GM21381 (cell line): Measurements from ENCODE around the gene SCGB2B2.
"Not testable (repeated sequence)": the region's sequence is repeated elsewhere in the genome, so short reads cannot be mapped to it uniquely, and the experiment has no call there.

ENCODE experiments used
- ATAC-seq: cut with Tn5 transposase; IDR thresholded peaks from one replicate; pipeline ENCODE4 v1.9.1; 2021; ENCODE audit warnings: mild to moderate bottlenecking, moderate library complexity; ENCODE audit not compliant: unreplicated experiment

The SCGB2B2 gene

DNA sequence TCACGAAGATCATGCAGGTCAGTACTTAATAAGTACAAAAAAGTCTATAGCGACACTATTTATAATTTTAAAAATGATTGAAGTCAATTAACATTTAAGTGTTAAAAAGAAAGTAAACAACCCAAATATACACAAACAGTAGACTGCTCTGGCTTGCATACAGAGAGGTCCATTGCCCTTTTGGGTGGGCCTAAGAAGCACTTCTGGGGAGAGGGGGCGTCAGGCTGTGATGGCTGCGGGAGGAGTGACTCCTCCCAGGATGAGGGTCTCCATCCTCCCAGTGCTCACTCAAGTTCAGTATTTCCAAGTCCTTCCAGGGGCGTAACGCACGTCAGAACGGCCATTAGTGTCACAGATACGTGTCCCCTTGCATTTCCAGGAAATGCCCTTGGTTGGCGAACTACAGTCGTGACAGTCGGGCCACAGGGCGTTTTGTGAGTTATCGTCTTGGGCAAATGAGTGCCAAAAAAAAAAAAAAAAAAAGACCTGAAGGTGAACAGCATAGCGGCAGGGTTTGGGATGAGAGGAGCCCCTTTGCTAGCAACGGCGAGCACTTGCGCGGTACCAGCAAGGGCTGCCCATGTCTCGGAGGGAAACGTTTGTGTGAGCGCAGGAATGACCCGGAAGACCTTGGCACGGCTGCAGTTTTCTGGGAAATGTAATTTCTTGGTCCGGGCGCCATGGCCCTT lies at the start of gene SCGB2B2:
SCGB2B2 (minus strand) TSS at position 463 of the 689 bp plus-strand sequence. CDS start 82,596 bp downstream, outside the sequence.
- peak; percentile 49 for ATAC-seq

DNA sequence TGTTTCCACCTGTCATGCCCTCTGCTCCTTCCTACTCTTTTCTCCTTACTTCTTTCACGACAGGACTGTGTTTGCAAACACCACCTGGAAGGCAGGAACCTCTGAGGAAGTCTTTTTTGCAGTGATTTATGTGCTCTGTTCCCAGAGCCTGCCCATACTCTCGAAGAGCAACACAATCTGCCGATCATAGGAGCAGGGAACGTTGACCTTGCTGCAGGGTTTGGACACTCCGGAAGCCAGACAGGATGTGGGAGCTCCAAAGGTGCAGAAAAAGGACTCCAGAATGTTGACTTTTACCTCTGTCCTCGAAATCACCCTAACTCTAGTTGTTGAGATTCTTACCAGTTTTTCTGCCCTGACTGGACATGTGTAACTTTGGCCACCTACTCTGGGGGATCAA lies 48.4 kb upstream of the SCGB2B2 start:
- no peak for ATAC-seq

DNA sequence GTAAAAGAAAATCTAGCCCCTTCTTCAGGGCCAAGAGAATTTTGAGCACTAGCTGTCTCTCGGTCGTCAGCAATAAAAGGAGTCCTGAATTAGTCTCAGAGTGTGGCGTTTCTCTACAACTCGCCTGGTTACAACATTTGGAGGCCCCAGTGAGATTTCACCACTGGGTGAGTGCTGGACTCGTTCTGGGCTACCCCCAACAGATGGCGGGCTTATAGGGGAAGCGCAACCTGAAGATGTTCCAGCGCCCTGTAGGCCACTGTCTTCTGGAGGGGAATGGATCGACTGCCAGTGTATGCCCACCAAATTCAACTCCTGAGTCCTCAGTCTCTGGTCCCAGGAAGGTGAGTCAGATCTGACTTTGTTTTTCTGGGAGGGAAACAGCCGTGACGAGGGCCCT lies 45.4 kb upstream of the SCGB2B2 start:
- ATAC-seq, result no peak

- ATAC-seq, result no peak
These were observed 38.4 kb upstream of the SCGB2B2 start for GRCh38 chr19:34715357-34715756.

GRCh38 chr19:34713262-34713637 lies 36.3 kb upstream of the SCGB2B2 start:
- ATAC-seq, result no peak

- ATAC-seq, result no peak
These were observed 35.7 kb upstream of the SCGB2B2 start for GRCh38 chr19:34712395-34713261.

DNA sequence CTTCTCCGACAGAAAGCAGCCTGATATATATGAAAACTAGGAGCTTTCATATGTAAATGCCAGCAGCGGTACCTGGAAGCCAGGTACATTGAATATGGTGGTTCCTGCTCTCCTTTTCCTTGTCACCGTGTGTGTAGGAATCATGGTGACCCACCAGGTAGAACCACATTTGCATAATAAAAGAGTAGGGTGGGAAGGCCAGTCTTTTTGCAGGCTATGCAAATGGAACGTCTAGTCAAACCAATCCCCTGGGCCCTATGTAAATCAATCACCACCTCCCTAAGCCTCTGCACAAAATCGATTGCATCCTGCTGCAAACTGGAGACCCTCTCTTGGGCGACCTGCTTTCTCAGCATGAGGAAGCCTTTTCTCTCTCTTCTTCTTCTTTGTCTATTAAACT lies 34.9 kb upstream of the SCGB2B2 start:
- no peak for ATAC-seq

GRCh38 chr19:34707661-34708060 lies 30.7 kb upstream of the SCGB2B2 start:
- no peak for ATAC-seq

- ATAC-seq, result no peak
These were observed 15.6 kb upstream of the SCGB2B2 start for GRCh38 chr19:34692549-34692948.

DNA sequence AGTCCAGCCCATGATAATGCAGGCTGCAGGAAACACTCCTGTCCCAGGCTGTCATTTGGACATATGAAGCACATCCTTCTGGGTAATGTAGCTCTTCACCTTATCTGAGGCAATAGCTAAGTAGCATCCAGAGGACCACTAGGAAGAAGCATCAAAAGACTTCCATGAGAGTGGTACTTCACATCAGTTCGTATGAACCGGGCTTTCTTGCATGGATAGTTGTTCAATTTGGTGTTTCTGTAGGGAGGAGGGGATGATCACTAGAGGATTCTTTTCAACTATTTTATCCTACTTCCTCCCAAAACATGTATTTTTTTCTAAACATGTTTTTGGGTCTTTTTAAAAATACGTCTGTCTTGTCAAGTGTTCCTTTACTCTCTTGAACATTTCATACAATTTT lies 13.4 kb upstream of the SCGB2B2 start:
- ATAC-seq, result no peak

DNA sequence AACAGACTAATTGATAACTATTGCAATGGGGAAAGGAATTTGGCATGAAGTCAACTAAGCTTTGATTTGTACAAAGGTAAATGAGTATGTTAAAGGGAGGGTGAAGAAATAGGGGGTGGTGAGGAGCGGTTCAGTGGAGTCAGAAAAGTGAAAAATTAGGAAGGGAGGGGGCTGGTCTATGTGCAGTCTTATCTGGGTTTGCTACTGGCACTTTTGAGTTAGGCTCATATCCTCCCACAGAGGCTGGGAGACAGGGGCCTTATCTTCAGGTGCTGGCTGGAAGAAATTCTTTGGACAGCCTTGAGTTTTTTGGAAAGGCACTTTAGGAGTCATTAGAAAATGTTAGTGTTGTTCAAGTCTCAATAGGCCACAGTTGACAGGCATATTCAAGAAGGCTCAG lies 11.6 kb upstream of the SCGB2B2 start:
- ATAC-seq, result no peak

DNA sequence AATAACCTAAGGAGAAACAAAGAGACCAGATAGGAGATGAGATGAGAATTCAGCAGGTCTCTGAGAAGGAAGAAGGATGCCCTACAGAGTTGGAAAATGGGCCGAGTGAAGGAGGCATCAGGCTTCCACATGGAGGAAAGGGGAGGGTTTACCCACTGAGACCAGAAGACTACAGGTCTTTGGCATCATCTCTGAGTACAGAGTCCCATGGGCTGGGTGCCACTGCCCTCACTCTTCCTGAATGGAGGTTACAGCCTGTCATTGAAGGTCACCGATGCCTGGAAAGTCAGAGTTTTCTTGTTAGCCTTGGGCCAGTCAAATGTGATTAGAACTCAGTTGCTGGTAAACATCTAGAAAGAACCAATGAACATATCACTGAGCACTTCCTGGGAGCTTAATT lies 10.4 kb upstream of the SCGB2B2 start:
- ATAC-seq, result no peak

- ATAC-seq, result no peak
These were observed 9.5 kb upstream of the SCGB2B2 start for GRCh38 chr19:34686455-34686854.

DNA sequence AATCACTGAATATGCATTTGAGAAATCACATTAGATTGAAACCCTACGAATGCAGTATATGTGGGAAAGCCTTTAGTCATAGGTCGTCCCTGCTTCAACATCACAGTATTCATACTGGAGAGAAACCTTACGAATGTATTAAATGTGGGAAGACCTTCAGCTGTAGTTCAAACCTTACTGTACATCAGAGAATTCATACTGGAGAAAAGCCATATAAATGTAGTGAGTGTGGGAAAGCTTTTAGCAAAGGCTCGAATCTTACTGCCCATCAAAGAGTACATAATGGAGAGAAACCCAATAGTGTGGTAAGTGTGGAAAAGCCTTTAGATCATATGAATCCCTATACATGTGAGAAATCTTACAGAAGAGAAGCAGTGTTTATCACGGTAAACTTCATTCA lies 8.3 kb upstream of the SCGB2B2 start:
- ATAC-seq, result not testable (repeated sequence)

DNA sequence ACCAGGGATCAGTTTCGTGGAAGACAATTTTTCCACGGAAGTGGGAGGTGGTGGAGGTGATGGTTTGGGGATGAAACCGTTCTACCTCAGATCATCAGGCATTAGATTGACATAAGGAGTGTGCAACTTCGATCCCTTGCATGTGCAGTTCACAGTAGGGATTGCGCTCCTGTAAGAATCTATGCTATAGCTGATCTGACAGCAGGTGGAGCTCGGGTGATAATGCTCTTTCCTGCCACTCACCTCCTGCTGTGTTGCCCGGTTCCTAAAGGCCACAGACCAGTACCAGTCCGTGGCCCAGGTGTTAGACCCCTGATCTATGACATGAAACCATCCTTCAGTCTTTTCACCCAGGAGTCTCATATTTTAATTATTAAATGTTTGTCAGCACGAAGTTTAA lies 4.5 kb upstream of the SCGB2B2 start:
- no peak for ATAC-seq

DNA sequence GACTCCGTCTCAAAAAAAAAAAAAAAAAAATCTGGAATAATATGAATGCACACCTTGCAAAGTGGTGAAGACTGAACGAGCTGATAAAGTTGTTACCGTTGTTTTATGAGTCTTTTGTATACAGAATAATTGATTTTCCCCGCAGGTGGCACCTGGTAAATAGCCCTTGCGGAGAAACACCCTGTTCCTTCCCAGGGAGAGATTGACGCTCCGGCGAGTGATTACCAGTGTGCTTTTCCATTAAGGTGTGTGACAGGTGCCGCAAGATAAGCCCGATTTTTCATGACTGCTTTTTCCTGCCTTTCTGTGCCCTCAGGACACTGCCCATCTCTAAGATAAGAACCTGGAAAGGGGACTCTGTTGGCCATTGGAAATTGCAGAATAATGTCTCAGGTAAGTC lies 1.5 kb upstream of the SCGB2B2 start:
- ATAC-seq, result no peak

GRCh38 chr19:34678085-34678412 lies 1.1 kb upstream of the SCGB2B2 start:
- ATAC-seq, result no peak

DNA sequence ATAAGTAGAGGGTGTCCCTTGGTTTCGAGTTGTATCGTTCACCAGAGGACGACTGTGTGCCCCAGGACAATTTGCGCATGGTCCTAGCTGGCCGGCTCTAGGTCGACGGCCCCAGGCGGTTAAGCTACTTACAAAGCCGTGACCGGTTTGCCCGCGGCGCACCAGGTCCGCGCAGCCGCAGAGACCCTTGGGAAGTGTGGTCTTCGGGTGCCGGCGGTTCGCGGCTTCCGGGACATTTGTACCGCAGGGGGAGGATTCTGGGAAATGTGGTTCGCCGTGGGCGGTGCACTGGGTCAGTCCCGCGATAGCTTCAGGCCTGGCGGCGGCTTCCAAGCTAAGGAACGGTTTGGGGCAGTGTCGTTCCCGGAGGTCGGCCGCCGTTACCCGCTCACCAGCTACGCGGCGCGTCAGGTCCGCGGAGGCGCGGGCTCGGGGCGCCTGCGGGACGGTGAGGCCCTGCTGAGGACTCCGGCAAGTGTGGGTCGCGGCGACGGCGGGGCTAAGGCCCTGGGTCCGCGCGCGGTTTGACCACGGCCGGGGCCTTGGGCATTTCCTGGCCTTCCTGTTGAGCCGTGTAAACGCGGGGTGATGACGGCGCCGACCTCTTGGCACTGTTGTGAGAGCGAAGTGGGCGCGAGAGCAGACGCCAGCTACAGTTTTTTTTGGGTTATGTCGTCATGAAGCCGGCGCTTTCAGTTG lies 576 bp upstream of the SCGB2B2 start, which contains the start of gene ZNF302:
ZNF302 (plus strand) TSS at position 293 of the 699 bp plus-strand sequence. CDS start 1,127 bp downstream, outside the sequence.
- ATAC-seq, result peak; percentile 83

GRCh38 chr19:34675919-34676318 lies 1.0 kb downstream of the SCGB2B2 start:
- ATAC-seq, result no peak

GRCh38 chr19:34675250-34675649 lies 1.7 kb downstream of the SCGB2B2 start:
- ATAC-seq, result no peak

DNA sequence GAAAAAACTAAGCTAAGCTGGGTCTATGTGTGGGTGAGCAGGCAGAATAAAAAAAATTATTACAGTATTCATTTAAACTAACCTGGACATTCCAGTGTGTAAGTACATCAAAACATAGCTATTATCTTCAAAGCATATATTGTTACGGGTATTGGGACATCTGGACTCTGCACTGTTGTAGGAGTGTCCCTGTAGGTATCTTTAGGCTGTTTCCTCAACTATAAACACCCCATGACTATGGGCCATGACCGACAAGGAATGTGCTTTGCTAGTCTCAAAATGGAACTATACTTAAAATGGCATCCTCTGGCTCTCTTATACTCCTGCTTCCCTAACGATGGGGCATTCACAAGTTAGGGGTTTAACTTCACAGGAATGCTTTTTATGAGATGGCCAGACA lies 3.4 kb downstream of the SCGB2B2 start:
- ATAC-seq, result no peak

DNA sequence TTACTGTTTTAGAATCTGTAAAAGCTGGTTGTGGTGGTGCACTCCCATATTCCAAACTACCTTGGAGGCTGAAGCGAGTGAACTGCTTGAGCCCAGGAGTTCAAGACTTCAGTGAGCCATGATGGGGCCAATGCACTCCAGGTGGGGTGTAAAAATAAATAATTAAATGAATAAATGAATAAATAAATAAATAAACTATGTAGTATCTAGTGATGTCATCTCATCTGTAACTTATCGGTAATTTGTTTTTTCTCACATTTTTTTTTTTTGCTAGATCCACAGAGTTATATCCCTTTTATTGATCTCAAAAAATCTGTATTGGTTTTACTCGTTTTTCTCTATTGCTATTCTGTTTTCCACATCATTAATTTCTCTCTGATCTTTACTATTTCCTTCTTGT lies 5.0 kb downstream of the SCGB2B2 start:
- no peak for ATAC-seq
